HT-29 (cell line): ENCODE results near the gene MXRA8. TPM values are rescaled to one million over a fixed set of nuclear protein-coding genes. Genes with fewer than 3 reads are reported as not detected.

Experiments used
- DNase-seq: peaks from one replicate; pipeline ENCODE4 v3.0.0-alpha.2; 2015; ENCODE audit warnings: low spot score
- total RNA-seq: library from RNA; depleted of rRNA; stranded (reverse); fragments of >200 nt; shearing (Covaris generic); gene quantifications from 2 replicates; pipeline ENCODE4 v1.2.3, GENCODE V29; 2014

MXRA8 gene
- total RNA-seq, 1 experiment from 2014 or later = not detected

DNA sequence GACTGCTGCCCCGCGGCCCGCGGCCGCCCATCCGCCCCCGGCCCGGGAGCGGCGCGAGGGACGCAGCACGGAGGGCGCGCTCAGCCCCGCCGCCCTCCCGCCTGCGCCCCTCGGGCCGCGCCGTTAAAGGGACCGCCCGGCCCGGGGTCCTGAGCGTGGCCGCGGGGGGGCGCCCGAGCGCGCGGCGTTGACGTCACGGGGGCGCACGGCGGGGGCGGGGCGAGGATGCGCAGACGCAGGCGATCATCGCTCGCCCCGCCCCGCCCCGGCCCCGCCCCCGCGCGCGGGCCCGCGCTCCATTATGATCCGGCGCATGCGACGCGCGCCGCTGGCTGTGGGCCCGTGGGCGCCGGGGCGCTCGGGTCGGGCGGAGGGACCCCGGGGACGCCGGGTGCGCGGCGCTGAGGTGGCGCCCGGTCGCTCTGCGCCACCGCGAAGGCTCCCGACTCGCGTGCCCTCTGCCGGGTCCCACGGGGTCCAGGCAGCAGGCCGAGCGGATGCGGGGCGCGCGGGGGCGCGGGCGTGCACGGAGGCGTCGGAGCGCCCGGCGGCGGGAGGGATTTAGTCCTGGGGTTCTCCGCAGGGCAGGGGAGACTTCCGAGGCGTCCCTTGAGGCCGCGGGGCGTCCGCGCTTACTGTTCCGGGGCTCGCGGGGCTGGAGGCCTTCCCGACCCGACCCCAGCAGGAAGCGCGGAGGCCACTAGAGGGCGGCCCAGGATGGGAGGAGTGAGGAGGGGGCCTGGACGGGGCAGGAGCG, 8.9 kb downstream of the MXRA8 start, which contains the start of gene DVL1:
Gene DVL1, minus strand, starts transcription at position 163 of the 757 bp plus-strand sequence. CDS start 353 bp downstream, outside the sequence.
- no peak for DNase-seq

- no peak for DNase-seq
Observed at GRCh38 chr1:1348420-1349255, 9.7 kb downstream of the MXRA8 start.

- DNase-seq = peak; percentile 74
Observed at GRCh38 chr1:1347663-1348419, 10.5 kb downstream of the MXRA8 start.

- no peak for DNase-seq
Observed at GRCh38 chr1:1347026-1347595, 11.2 kb downstream of the MXRA8 start.

DNA sequence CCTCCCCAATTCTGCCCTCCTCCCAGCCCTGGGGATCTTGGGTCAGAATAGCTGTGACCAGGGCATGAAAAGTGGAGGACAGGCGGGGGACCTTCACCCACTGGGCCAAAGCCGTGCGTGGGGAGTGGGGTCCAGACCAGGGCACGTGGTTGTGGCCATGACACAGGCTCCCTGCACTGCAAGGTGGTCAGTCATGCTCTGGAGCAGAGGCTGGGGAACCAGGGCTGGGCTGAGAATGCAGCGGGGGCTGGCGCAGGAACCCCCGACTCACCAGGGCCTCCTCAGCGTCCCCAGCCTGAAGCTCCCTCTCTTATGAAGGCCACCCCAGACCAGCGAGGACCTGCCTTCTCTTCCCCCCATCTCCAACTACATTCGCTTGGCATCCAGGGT, 11.9 kb downstream of the MXRA8 start:
- DNase-seq = no peak

DNA sequence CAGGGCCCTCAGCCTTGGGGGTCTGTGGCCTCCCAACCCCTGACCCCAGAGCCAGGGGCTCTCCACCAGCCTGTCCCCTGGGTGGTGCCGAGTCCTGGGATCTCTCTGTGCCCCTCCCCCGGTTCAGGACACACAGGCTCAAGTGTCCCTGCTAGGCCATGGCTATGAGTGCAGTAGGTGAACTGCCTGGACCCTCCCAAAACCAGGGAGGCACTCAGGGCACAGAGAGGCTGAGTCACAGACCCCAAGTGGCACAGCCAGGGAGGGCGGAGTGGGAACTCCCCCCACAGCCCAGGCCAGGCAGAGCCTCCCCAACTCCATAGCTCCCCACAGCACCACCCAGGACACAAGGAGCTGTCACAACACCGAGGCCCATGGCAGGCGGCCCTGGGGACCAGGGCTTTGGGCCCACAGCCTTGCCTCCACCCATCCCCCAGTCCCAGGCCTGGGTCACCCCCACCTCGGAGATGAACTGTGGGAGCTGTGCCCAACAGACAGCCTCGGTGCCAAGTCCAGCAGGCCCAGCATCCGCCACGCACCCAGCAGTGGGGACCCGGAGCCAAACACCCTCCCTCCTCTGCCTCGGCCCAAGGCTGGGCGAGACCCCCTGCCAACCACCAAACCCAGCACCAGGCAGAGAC, 12.4 kb downstream of the MXRA8 start:
- DNase-seq = no peak

DNA sequence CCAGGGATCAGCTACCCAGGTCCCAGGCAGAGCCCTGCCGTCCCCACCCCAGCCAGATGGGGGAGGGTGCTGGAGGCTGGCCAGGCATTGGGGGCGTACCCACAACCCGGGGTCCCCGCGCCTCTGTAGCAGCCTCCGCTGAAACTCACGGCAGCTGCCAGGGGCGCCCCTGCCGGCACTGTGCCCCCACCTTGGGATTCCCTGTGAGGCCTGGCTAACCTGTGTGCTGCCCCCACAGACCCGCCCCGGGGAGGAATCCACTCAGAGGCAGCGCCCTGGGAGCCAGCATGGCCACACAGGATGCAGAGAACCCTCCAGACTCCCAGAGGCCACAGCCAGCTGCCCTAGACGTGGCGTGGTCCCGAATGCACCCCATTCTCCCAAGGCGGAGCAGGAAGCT, 13.0 kb downstream of the MXRA8 start:
- DNase-seq = peak; percentile 69

DNA sequence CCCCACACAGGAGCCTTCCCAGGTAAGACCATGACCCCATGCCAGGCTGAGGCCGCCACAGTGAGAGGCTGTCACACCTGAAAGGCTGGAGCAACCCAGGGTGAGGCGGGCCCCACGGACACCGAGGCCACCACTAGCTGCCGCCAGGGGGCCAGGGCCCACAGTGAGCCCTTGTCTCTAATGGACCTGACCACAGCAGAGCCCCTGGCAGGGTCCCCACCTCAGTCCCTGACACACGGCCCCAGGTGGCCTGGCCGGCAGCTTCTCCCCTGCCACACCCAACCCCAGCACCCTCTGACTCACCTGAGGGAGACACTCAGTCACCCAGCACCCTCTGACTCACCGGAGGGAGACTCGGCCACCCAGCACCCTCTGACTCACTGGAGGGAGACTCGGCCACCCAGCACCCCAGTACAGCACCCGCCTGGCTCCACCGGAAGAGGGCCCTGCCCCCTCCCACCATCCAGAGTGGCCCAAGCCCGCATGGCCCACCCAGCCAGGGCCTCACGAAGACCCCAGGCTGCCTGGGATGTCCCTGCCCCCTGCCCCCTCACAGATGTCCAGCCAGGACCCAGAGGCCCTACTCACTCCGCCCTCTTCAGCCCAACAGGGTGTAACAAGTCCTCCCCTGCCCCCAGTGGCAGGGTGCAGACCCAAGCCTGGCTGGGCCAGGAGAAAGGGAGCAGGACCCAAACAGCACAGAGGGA, 13.5 kb downstream of the MXRA8 start:
- peak; percentile 79 for DNase-seq

- peak; percentile 52 for DNase-seq
Observed at GRCh38 chr1:1343811-1344421, 14.4 kb downstream of the MXRA8 start.

GRCh38 chr1:1342584-1343115, 15.7 kb downstream of the MXRA8 start:
- no peak for DNase-seq

DNA sequence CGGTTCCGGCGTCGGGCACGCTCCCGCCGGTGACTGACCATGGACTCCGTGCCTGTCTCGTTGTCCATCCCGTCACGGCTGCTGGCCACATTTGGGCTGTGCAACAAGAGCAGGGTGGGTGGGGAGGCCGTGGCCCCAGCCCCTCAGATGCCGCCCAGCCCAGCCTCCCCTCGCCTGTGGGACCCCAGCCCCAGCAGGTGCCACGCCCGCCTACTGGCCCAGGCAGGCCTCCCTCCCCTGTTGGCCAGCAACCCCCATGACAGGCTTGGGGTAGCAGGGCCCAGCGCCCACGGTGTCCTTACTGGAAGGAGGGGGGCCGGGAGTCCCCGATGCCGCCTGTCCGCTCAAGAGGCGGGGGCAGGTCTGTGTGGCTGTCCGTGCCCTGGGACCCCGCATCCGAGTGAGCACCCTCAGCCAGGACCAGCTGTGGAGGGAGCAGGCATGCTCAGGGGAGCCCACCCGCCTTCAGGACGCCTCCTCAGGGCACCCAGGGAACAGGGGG, 16.2 kb downstream of the MXRA8 start:
- DNase-seq = no peak

GRCh38 chr1:1341549-1342021, 16.8 kb downstream of the MXRA8 start:
- no peak for DNase-seq

DNA sequence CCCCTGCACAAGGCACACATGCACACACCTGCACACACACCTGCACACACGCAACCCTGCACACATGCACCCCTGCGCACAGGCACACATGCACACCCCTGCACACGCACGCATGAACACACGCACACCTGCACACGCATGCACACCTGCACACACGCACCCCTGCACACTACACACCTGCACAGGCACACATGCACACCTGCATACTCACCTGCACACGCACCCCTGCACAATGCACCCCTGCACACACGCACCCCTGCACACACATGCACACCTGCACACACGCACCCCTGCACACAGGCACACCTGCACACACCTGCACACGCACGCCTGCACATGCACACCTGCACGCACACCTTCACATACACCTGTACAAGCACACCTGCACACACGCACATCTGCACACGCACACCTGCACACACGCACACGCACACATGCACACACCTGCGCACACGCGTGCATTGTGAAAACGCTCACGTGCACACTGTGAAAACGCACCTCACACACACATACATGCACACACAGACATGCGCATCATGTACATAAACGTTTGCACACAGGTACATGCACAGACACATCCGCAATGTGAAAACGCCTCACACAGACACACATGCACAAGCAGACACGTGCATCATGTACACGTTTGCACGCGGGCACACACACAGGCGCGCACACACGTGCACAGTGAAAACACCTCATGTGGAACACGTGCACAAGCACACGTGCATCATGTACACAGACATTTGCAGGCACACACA, 17.4 kb downstream of the MXRA8 start:
- no peak for DNase-seq

GRCh38 chr1:1340185-1340584, 18.2 kb downstream of the MXRA8 start:
- DNase-seq = no peak

GRCh38 chr1:1338278-1338677, 20.1 kb downstream of the MXRA8 start:
- DNase-seq = no peak

DNA sequence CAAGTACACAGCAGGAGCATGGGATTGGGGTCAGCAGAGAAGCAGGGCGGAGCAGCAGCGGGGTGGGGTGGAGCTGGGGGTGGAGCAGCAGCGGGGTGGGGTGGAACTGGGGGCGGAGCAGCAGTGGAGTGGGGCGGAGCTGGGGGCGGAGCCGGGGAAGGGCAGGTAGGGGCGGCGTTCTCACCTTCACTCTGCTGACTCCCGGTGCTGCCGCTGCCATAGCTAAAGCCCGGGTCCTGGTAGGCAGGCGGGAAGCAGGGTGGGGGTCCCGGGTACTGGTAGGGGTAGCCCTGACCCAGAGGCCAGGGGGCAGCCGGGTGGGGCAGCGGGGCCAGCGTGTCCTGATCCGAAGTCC, 20.6 kb downstream of the MXRA8 start:
- DNase-seq = peak; percentile 70

DNA sequence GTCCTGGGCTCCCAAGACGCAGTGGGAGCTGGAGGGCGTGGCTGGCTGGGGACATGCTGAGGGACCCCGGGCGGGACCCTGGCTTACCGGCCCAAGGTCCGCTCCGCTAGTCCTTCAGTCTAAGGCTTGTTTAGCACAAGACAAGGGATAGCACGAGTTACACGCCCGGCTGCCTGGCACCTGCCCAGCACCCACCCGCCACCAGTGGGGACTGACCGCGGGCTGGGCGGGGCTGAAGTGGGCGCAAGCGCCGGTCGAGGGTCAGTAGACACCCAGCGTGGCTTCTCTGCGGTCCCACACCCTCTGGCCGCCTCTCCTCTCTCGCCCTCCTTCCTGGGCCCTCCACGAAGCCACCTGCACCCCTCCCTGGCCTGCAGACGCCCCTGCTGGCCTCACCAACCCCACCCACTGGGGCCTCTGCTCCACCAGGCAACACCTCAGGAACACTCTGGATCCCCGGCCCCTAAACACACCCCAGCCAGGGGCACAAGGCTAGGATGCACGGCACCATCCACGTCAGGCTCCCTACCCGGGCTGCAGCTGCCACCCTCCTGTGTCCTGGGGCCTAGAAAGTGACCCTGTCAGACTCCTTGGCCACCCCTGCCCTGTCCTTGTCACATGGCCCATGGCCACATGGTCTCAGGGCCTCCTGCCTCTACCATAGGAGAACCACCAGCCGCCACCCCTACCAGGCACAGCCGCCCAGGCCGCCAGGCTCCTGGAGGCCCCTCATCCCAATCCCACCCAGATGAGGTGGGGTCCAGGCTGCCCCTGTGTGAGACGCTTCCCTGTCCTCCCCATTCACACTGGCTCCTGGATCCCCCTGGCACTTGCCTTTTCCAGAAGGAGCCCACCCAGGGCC, 21.2 kb downstream of the MXRA8 start:
- DNase-seq = no peak

DNA sequence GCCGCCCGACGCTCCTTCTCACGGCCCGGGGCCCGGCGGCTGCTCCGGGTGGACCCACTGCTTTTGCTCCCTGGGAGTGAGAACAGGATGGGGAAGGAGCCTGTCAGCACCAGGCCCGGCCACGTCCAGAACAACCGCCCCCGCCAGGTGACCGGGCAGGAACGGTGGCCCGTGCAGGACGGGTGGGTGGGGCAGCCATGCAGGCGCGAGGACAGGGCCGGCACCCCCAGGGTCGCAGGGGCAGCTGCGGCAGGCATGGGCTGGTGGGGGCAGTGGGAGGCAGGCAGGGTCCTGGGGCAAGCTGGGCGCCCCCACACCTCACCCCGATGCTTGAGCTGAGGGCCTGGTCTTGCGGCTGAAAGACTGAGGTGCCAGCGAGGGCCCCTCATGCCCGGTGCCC, 21.9 kb downstream of the MXRA8 start:
- no peak for DNase-seq
